Measurements from ENCODE around the gene SV2C.
"Not testable (repeated sequence)": the region's sequence is repeated elsewhere in the genome, so short reads cannot be mapped to it uniquely, and the experiment has no call there.

The SV2C gene

GRCh38 chr5:76089156-76089555 is 6.0 kb downstream of the SV2C start:
- not testable (repeated sequence) for H3K4me3 ChIP-seq, H3K27ac ChIP-seq

- Histone ChIP-seq H3K27ac (no peak overlapping the region), H3K4me3 (no peak overlapping the region)
These were observed 8.2 kb downstream of the SV2C start for GRCh38 chr5:76091351-76091750.

GRCh38 chr5:76099286-76099702 is 16.1 kb downstream of the SV2C start:
- H3K4me3 ChIP-seq: no peak overlapping the region
- H3K27ac ChIP-seq: no peak overlapping the region

- no peak overlapping the region for H3K27ac ChIP-seq
- H3K4me3 ChIP-seq: no peak overlapping the region
These were observed 16.6 kb downstream of the SV2C start for GRCh38 chr5:76099756-76100155.

DNA sequence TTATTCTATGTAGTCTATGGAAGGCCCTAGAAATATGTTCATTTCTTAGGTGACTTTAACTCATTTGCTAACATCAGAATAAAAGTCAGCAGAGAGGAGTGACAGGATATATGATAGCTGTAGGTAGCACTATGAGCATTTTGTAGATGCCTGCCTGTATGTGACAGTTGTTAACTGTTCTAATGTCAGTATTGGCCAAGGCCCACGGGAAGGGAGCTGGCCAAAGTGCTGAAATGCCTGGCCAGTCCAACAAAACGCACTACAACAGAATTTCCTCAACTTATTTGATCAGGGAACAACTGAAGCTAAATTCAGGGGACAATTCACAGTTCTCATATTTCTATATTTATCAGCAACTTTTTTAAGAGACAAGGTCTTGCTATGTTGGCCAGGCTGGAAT is 20.8 kb downstream of the SV2C start:
- Histone ChIP-seq H3K4me3 (no peak overlapping the region), H3K27ac (no peak overlapping the region)

- H3K4me3 ChIP-seq: no peak overlapping the region
- H3K27ac ChIP-seq: no peak overlapping the region
These were observed 23.0 kb downstream of the SV2C start for GRCh38 chr5:76106149-76106548.

GRCh38 chr5:76111477-76112174 is 28.4 kb downstream of the SV2C start:
- H3K4me3 ChIP-seq: no peak overlapping the region
- H3K27ac ChIP-seq: no peak overlapping the region

GRCh38 chr5:76113103-76113502 is 29.9 kb downstream of the SV2C start:
- Histone ChIP-seq H3K4me3 (no peak overlapping the region), H3K27ac (no peak overlapping the region)

DNA sequence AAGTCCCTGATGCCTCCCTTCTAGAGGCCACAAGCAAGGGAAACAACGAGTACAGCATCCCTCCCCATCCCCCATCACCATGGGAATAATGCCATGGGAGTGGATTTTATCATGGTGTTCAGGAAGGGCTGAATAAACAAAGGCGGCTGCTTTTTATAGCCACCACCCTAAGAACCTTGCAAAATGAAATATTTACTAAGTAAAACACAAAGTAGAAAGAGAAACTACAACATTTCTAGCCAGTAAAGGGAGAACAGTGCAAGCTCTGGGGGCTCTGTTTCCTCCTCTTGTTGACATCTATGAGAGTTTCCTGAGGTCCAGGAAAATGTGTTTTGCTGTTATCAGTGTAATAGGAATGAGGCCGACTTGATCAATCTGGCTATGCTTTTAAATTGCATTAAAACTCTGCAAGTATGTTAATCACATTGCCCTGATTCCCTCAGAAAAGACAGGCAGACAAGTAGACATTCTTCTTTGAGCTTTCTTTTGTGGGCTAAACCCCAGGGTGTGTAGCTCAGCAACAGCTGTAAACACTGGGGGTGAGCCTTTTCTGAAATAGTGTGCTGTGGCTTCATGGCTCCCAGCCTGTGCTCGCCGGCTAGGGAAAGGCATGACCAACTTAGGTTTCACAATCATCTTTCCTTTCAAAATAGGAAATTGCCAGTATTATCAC is 31.1 kb downstream of the SV2C start:
- no peak overlapping the region for H3K4me3 ChIP-seq

DNA sequence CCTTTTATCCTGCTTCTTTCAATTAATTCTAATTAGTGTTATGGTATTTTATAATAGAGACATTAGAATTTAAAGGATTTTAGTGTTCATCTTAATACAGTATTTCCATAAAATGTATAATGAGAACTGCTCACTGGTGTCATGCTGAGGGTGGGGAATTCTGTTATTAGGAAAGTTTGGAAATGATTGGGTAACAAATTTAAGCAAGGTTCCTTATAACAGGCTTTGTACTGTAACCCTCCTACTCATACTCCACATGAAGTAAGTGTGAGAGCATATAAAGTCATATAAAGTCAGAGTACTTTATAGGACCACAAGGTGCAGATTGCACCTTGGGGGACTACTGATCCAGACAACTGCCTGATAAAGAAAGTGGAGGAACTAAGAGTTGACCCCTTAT is 42.2 kb downstream of the SV2C start:
- H3K27ac ChIP-seq: no peak overlapping the region
- H3K4me3 ChIP-seq: no peak overlapping the region

More for the DNA sequence above, 31.1 kb downstream of the SV2C start:
- H3K27ac ChIP-seq: no peak overlapping the region

DNA sequence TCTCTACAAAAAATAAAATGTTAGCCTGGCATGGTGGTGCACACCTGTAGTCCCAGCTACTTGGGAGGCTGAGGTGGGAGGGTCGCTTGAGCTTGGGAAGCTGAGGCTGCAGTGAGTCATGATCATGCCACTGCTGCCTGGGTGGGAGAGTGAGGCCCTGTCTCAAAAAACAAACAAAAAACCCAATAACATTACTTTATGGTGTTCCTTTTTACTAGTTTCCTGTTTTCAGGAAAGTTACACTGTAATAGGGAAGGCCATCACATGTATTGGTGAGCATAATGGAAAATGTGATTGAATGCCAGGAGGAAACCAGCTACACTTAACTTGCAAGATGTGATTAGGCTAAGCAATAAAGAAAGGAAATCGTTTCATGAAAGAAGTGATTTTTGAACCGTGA is 42.7 kb downstream of the SV2C start:
- Histone ChIP-seq H3K4me3 (no peak overlapping the region), H3K27ac (no peak overlapping the region)

- Histone ChIP-seq H3K27ac (no peak overlapping the region), H3K4me3 (no peak overlapping the region)
These were observed 50.8 kb downstream of the SV2C start for GRCh38 chr5:76134003-76134402.

DNA sequence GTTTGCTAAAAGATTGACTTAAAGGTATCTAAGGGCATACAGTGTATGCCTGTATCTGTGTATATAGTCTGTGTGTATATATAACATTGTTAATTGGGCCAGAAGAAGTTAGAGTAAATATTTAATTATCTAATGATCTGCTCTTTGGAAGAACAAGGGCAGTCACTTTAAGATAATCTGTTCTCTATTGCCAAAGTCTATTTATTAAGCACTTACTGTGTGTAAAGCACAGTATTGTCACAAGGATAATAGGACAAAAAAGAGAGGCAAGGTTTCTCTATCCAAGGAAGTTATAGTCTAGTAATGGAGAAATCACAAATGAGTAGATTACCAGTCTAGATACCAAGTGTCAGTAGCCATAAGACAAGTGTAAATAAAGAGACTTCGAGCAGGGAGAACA is 51.5 kb downstream of the SV2C start:
- no peak overlapping the region for H3K27ac ChIP-seq
- H3K4me3 ChIP-seq: no peak overlapping the region

DNA sequence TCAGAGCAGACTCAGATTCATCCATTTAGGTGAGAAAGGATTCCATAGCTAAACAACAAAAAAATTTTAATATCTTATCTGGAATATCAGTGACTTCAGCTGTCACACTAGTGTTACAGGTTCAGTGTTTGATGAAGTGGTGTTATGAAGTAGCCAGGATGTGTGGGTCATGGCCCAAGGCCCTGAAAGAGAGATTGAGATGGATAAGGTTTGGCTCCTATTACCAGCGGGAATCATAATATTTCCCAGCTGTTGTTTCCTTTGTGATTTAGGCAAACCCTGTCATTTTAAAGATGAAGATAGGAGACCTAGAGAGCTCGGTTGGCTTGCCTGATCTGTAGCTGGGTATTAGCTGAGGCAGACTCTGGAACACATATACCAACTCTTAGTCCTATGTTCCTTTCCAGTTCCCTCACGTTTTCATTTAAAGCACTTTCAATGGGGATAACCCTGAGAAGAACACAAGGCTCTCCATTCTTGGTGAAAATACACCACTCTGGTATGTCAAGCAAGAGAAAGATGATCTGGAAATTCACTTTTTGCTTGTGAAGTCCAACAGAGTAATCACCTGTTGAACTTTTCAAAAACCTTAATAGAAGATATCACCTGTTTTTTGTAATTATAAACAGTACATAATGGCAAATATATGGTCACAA is 54.8 kb downstream of the SV2C start:
- H3K27ac ChIP-seq: no peak overlapping the region

DNA sequence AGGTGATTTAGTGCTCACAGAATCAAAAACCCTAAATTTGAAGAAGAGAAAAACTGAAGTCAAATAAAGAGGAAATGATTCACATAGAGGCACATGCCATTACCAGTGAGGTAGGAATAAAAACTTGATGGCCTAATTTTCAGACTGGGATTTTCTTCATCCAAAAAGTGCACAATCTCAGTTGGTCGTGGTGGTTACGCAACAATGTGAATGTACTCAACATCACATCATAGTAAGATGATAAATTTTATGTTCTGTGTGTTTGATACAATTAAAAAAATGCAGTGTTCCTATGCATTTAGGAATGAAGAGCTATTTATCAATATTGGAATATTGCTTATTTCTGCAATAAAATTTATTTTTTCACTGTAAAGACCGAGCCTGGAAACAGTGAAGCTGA is 60.7 kb downstream of the SV2C start:
- Histone ChIP-seq H3K4me3 (no peak overlapping the region), H3K27ac (no peak overlapping the region)

More for the DNA sequence above, 54.8 kb downstream of the SV2C start:
- H3K4me3 ChIP-seq: no peak overlapping the region

DNA sequence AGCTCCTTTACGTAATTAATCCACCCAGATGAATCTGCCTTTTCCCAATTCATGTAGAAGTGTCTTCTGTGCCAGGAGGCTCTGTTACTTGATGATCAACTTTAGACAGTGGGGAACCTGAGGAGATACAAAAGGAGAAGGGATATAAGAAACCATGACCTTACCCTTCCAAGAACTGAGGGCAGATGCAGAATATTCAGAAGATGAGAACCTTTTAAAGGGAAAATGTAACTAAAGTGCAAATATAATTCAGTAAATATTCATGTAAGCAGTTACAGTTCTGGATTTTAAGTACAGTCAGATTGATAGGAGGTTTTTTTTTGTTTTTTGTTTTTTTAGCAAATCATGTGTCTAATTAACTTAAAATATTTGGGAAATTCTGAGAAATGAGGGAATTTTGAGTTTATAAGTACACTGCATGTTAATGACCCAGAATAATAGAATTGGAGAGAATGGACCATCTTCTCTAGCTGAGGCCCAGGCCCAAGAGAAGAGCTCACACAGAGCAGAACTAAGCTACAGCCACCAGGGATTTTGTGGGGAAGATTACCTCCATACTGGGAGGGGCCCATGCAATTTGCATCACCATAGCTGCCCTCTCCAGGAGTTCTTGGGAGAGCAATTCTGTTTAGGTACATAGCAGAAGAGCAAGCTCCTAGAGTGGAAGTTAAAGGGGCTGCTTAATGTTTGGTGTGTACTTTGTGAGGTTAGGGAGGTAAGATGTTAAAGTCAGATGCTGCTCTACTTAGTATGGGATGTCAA is 61.5 kb downstream of the SV2C start:
- no peak overlapping the region for H3K27ac ChIP-seq
- no peak overlapping the region for H3K4me3 ChIP-seq

GRCh38 chr5:76145945-76146344 is 62.8 kb downstream of the SV2C start:
- no peak overlapping the region for H3K27ac ChIP-seq
- no peak overlapping the region for H3K4me3 ChIP-seq

DNA sequence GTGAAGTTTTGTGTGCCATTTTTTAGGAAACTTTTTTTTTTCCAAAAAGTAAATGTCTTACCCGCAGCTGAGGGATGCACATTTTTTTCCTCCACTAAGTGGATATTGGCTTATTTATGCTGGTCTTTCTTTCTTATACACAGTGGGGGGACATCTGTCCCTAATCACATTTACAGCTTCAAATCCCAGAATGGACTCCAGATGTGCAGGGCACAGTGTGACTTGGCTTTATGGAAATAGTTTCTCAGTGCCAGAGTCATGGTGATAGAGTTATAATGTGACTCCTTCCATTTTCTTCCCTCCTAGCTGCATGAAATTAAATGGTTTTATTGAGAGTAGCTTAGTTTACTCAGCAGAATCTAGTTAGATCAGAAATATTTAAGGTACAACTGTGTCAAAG is 66.5 kb downstream of the SV2C start:
- H3K27ac ChIP-seq: no peak overlapping the region
- no peak overlapping the region for H3K4me3 ChIP-seq

DNA sequence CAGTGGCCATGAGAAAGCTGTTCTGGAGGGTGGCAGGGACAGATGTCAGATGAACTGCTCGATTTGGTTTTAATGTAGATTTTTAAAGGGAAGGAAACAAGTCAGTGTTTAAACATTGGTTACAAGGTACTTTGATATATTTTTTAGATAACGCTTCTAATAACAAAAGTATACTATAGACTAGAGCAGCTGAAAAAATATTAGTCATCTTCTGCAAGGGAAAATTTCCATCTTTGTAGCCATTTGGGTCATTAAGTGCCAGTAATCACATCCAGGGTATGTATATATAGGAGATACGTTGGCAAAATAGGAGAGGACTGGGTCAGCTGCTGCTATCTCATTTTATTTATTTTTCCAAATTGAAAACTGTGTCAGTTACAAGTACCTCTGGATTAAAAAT is 69.0 kb downstream of the SV2C start:
- H3K27ac ChIP-seq: no peak overlapping the region

GRCh38 chr5:76152700-76153099 is 69.5 kb downstream of the SV2C start:
- H3K27ac ChIP-seq: no peak overlapping the region
- H3K4me3 ChIP-seq: no peak overlapping the region

More for the DNA sequence above, 69.0 kb downstream of the SV2C start:
- no peak overlapping the region for H3K4me3 ChIP-seq

Data from skin epidermis (tissue), 12 donors.